Sigmoid colon (tissue), 7 donors: ENCODE measurements around the gene CDC5L. TPM values are rescaled to one million over a fixed set of nuclear protein-coding genes. Genes with fewer than 3 reads are reported as not detected.

ENCODE experiments used
- DNase-seq: peaks from one replicate; pipeline ENCODE4 v3.0.0-alpha.2; 2019
- H3K27ac ChIP-seq, 4 donors: fragments of 200-600 bp; sonication (generic); one replicate each; pipeline ENCODE4 v1.5.1; 2016 to 2019; ENCODE audit warnings: mild to moderate bottlenecking in 1 of 4
- H3K27me3 ChIP-seq, 3 donors: fragments of 200-600 bp; sonication (generic); one replicate each; pipeline ENCODE4 v1.5.1; 2019; ENCODE audit warnings: mild to moderate bottlenecking in 1 of 3
- H3K36me3 ChIP-seq, 4 donors: fragments of 200-600 bp; sonication (generic); one replicate each; pipeline ENCODE4 v1.5.1; 2016 to 2019
- H3K4me1 ChIP-seq, 4 donors: fragments of 200-600 bp; sonication (generic); one replicate each; pipeline ENCODE4 v1.5.1; 2017 to 2019
- H3K4me3 ChIP-seq, 4 donors: fragments of 200-600 bp; sonication (generic); one replicate each; pipeline ENCODE4 v1.5.1; 2017 to 2019; ENCODE audit warnings: mild to moderate bottlenecking in 2 of 4, moderate library complexity in 1 of 4
- H3K9me3 ChIP-seq, 4 donors: fragments of 200-600 bp in 3 of 4; sonication (generic) in 3 of 4; one replicate each; pipeline versions ENCODE4 v1.5.1 to v1.6.1; 2013 to 2019
- CTCF ChIP-seq, 4 experiments: fragments of 450-650 bp in 3 of 4; fragments of 200-600 bp in 1 of 4; IDR thresholded peaks; one replicate each; pipeline ENCODE4 v1.5.1; 2016 to 2019; ENCODE audit warnings: antibody characterized with exemption in 4 of 4, mild to moderate bottlenecking in 3 of 4, moderate library complexity in 2 of 4
- EP300 ChIP-seq, 4 donors: sonication (generic); formaldehyde crosslinking; IDR thresholded peaks; one replicate each; pipeline ENCODE4 v1.6.1; 2017; ENCODE audit warnings: antibody characterized with exemption in 4 of 4
- POLR2A ChIP-seq, 2 donors: fragments of 450-650 bp; IDR thresholded peaks; one replicate each; pipeline ENCODE4 v1.6.1; 2016; ENCODE audit warnings: antibody characterized with exemption in 2 of 2, mild to moderate bottlenecking in 2 of 2, moderate library complexity in 2 of 2
- POLR2AphosphoS5 ChIP-seq, 4 donors: sonication (generic); formaldehyde crosslinking; IDR thresholded peaks; one replicate each; pipeline ENCODE4 v1.6.1; 2017; ENCODE audit warnings: antibody characterized with exemption in 4 of 4
- WGBS, 2 donors: extraction: QIAGEN DNeasy Blood & Tissue Kit; methylation state at CpG; one replicate each; pipeline ENCODE4 v1.1.7; 2013; 5-methylcytosine and 5-hydroxymethylcytosine counted together
- intact Hi-C: fragments of 100-400 bp; cut with DNase I; formaldehyde crosslinking; loops from one replicate; pipeline ENCODE4 v1.15.1; 2023
- polyA plus RNA-seq, 3 donors: library from polyadenylated mRNA; stranded (reverse); fragments of 200-250 nt; gene quantifications; one replicate each; pipeline ENCODE4 v1.2.3, GENCODE V29; 2013
- total RNA-seq, 4 donors: library from RNA; depleted of rRNA; stranded (reverse); fragments of >200 nt; gene quantifications; one replicate each; pipeline ENCODE4 v1.1.0, GENCODE V29; 2016
- donor health status: healthy with polysubstance abuse.
- donor health status: Bipolar disorder and iron deficiency.
- donor health status: healthy.

Gene CDC5L
- total and polyA plus RNA-seq, 7 donors = 6.6 to 24.6 (median 18.0) TPM

- WGBS, 2 donors = 47 to 62% methylated on average over 6 of the region's 6 CpGs
Observed at GRCh38 chr6:44386364-44386928, 1.1 kb upstream of the CDC5L start.

DNA sequence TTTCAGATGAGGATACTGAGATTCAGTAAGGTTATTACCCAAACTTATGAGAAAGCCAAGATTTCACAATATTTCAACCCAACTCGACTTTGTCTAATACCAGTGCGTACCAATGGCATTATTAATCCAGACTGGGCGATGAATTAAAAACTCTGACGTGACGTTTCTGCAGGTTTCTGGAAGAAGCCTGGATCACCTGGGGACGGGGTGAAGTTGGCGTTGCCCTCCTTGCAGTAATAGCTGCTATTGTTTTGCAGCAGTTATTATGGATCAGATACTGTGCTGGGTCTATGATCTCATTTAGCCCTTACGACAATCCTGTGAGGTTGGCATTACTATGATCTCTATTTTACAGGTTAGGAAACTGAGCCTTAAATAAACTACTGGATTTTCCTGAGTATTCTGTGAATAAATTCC is 569 bp upstream of the CDC5L start:
- Histone ChIP-seq H3K27ac (peak overlapping the region; percentile 90 to 98 (median 94)), H3K9me3 (no peaks in the 10 kb centered on the region), H3K36me3 (peaks cover 0 to 11% (median 0%) of the 10 kb centered on the region in 4 donors), H3K4me1 (peaks cover 0 to 34% (median 28%) of the 10 kb centered on the region in 4 donors), H3K4me3 (peak overlapping the region; percentile 59 to 94 (median 76)), H3K27me3 (no peaks in the 10 kb centered on the region)
- TF ChIP-seq POLR2AphosphoS5 (IDR thresholded peaks at IDR 0.05) = no peak
- TF ChIP-seq EP300 (IDR thresholded peaks at IDR 0.05) = peak in 1 of 4 donors; percentile 8
- no peak for DNase-seq
- 3 to 6% methylated on average over 8 of the region's 8 CpGs for WGBS, 2 donors
- intact Hi-C loops = loop anchor here (5.0 kb wide), 1 partner anchor 260 kb away; the partner anchor contains the start of genes MRPL14 and TMEM63B

More at GRCh38 chr6:44386364-44386928, 1.1 kb upstream of the CDC5L start:
- Histone ChIP-seq H3K4me1 (peaks cover 0 to 34% (median 28%) of the 10 kb centered on the region in 4 donors), H3K4me3 (peak overlapping the region; percentile 59 to 94 (median 76)), H3K36me3 (peaks cover 0 to 8% (median 0%) of the 10 kb centered on the region in 4 donors), H3K9me3 (no peaks in the 10 kb centered on the region), H3K27ac (peak overlapping the region; percentile 90 to 98 (median 94)), H3K27me3 (no peaks in the 10 kb centered on the region)
- intact Hi-C loops = loop anchor here (5.0 kb wide), 1 partner anchor 259 kb away; the partner anchor contains the start of genes MRPL14 and TMEM63B
- peak in 1 of 4 donors; percentile 40 for TF ChIP-seq EP300 (IDR thresholded peaks at IDR 0.05)
- no peak for TF ChIP-seq CTCF (IDR thresholded peaks at IDR 0.05)
- peak; percentile 46 to 62 (median 56) for TF ChIP-seq POLR2AphosphoS5 (IDR thresholded peaks at IDR 0.05)
- TF ChIP-seq POLR2A (IDR thresholded peaks at IDR 0.05) = no peak
- DNase-seq = peak; percentile 75

- TF ChIP-seq CTCF (IDR thresholded peaks at IDR 0.05) (no peak), EP300 (IDR thresholded peaks at IDR 0.05) (no peak), POLR2AphosphoS5 (IDR thresholded peaks at IDR 0.05) (no peak), POLR2A (IDR thresholded peaks at IDR 0.05) (no peak)
Observed at GRCh38 chr6:44388135-44388487, 605 bp downstream of the CDC5L start.

GRCh38 chr6:44388887-44389286 is 1.4 kb downstream of the CDC5L start:
- Histone ChIP-seq H3K27ac (peak overlapping the region in 2 of 4 donors; percentile 96 to 98), H3K36me3 (peaks cover 8 to 30% (median 10%) of the 10 kb centered on the region in 4 donors), H3K4me1 (peaks cover 0 to 34% (median 28%) of the 10 kb centered on the region in 4 donors), H3K4me3 (peak overlapping the region in 3 of 4 donors; percentile 72 to 94 (median 81)), H3K9me3 (no peaks in the 10 kb centered on the region), H3K27me3 (no peaks in the 10 kb centered on the region)
- intact Hi-C loops = loop anchor here (5.0 kb wide), 1 partner anchor 262 kb away; the partner anchor contains the start of genes MRPL14 and TMEM63B
- TF ChIP-seq POLR2A (IDR thresholded peaks at IDR 0.05) = no peak
- no peak for TF ChIP-seq POLR2AphosphoS5 (IDR thresholded peaks at IDR 0.05)
- no peak for TF ChIP-seq EP300 (IDR thresholded peaks at IDR 0.05)
- TF ChIP-seq CTCF (IDR thresholded peaks at IDR 0.05) = no peak
- WGBS, 2 donors = 62 to 71% methylated on average over 5 of the region's 5 CpGs
- DNase-seq = no peak

More at GRCh38 chr6:44388135-44388487, 605 bp downstream of the CDC5L start:
- Histone ChIP-seq H3K4me3 (peak overlapping the region; percentile 59 to 94 (median 76)), H3K4me1 (peaks cover 0 to 34% (median 28%) of the 10 kb centered on the region in 4 donors), H3K27ac (peak overlapping the region; percentile 90 to 98 (median 94)), H3K9me3 (no peaks in the 10 kb centered on the region), H3K27me3 (no peaks in the 10 kb centered on the region), H3K36me3 (peaks cover under 1 to 22% (median 3%) of the 10 kb centered on the region in 4 donors)
- WGBS, 2 donors = 0 to 4% methylated on average over 9 to 10 of the region's 10 CpGs
- intact Hi-C loops = loop anchor here (5.0 kb wide), 1 partner anchor 261 kb away; the partner anchor contains the start of genes MRPL14 and TMEM63B
- DNase-seq = no peak

- Histone ChIP-seq H3K9me3 (no peaks in the 10 kb centered on the region), H3K36me3 (peaks cover 18 to 43% (median 20%) of the 10 kb centered on the region in 4 donors), H3K4me3 (no peak overlapping the region), H3K4me1 (peaks cover 0 to 34% (median 28%) of the 10 kb centered on the region in 4 donors), H3K27me3 (no peaks in the 10 kb centered on the region), H3K27ac (no peak overlapping the region)
- 89 to 96% methylated on average over 1 of the region's 1 CpG for WGBS, 2 donors
- intact Hi-C loops = no loop called here
- no peak for DNase-seq
- TF ChIP-seq CTCF (IDR thresholded peaks at IDR 0.05) (no peak), EP300 (IDR thresholded peaks at IDR 0.05) (no peak), POLR2AphosphoS5 (IDR thresholded peaks at IDR 0.05) (no peak), POLR2A (IDR thresholded peaks at IDR 0.05) (no peak)
Observed at GRCh38 chr6:44390158-44390683, 2.7 kb downstream of the CDC5L start.
